ENCODE results near the gene CSF2RB. TPM values are rescaled to one million over a fixed set of nuclear protein-coding genes. Genes with fewer than 3 reads are reported as not detected.
A peak's percentile ranks its signal among the peaks of the same experiment; 100 is the strongest.

The CSF2RB gene
- total RNA-seq (2014; rRNA removed): not detected in 2 replicates
- polyA plus RNA-seq (2012): 0.11 TPM

GRCh38 chr22:36913427-36914389, at the start of gene CSF2RB:
TSS of gene CSF2RB (plus strand) at chr22:36913628. CDS start at chr22:36922208, 8,580 bp downstream.
- DNase-seq (ENCODE audit: low read depth): no peak

- DNase-seq (ENCODE audit: low read depth): no peak
Observed at GRCh38 chr22:36863979-36864378, 49.4 kb upstream of the CSF2RB start.

- no peak for DNase-seq (ENCODE audit: low read depth)
Observed at GRCh38 chr22:36864454-36865215, 48.8 kb upstream of the CSF2RB start.

GRCh38 chr22:36865346-36865745, 48.1 kb upstream of the CSF2RB start:
- DNase-seq (ENCODE audit: low read depth): no peak

- DNase-seq (ENCODE audit: low read depth): no peak
Observed at GRCh38 chr22:36867695-36868094, 45.7 kb upstream of the CSF2RB start.

GRCh38 chr22:36868546-36869181, 44.8 kb upstream of the CSF2RB start:
- DNase-seq (ENCODE audit: low read depth): no peak

GRCh38 chr22:36870250-36870649, 43.2 kb upstream of the CSF2RB start:
- no peak for DNase-seq (ENCODE audit: low read depth)

- no peak for DNase-seq (ENCODE audit: low read depth)
Observed at GRCh38 chr22:36871669-36872081, 41.8 kb upstream of the CSF2RB start.

GRCh38 chr22:36872084-36872483, 41.3 kb upstream of the CSF2RB start:
- no peak for DNase-seq (ENCODE audit: low read depth)

- DNase-seq (ENCODE audit: low read depth): no peak
Observed at GRCh38 chr22:36872866-36873498, 40.4 kb upstream of the CSF2RB start.

GRCh38 chr22:36873614-36874308, 39.7 kb upstream of the CSF2RB start:
- peak; percentile 34 for DNase-seq (ENCODE audit: low read depth)

GRCh38 chr22:36874309-36874696, 39.1 kb upstream of the CSF2RB start:
- DNase-seq (ENCODE audit: low read depth): no peak

GRCh38 chr22:36874736-36875135, 38.7 kb upstream of the CSF2RB start:
- DNase-seq (ENCODE audit: low read depth): no peak

- DNase-seq (ENCODE audit: low read depth): no peak
Observed at GRCh38 chr22:36875741-36876140, 37.7 kb upstream of the CSF2RB start.

GRCh38 chr22:36879775-36880174, 33.7 kb upstream of the CSF2RB start:
- no peak for DNase-seq (ENCODE audit: low read depth)

GRCh38 chr22:36881504-36882245, 31.8 kb upstream of the CSF2RB start:
- DNase-seq (ENCODE audit: low read depth): no peak

GRCh38 chr22:36884349-36885158, 28.9 kb upstream of the CSF2RB start:
- no peak for DNase-seq (ENCODE audit: low read depth)

- DNase-seq (ENCODE audit: low read depth): no peak
Observed at GRCh38 chr22:36885474-36885873, 28.0 kb upstream of the CSF2RB start.

GRCh38 chr22:36886016-36886415, 27.4 kb upstream of the CSF2RB start:
- DNase-seq (ENCODE audit: low read depth): no peak

All from LHCN-M2 (cell line).